M059J (cell line): ENCODE data around the gene BACE1-AS. TPM values are rescaled to one million over a fixed set of nuclear protein-coding genes. Genes with fewer than 3 reads are reported as not detected.
"Not testable (repeated sequence)": the region's sequence is repeated elsewhere in the genome, so short reads cannot be mapped to it uniquely, and the experiment has no call there.

ENCODE experiments used
- DNase-seq: peaks from one replicate; pipeline ENCODE4 v3.0.0-alpha.2; 2012; ENCODE audit warnings: low read depth
- total RNA-seq: library from RNA; depleted of rRNA; stranded (reverse); fragments of >200 nt; shearing (Covaris generic); gene quantifications from 2 replicates; pipeline ENCODE4 v1.2.3, GENCODE V29; 2014; rRNA removed

The BACE1-AS gene
- total RNA-seq: 0.39 and 2.3 TPM in 2 replicates

- DNase-seq: no peak
Observed at GRCh38 chr11:117290809-117291396, at the start of gene BACE1-AS. Gene BACE1-AS (plus strand): TSS chr11:117291346.

- DNase-seq: no peak
Observed at GRCh38 chr11:117248341-117248740, 42.8 kb upstream of the BACE1-AS start.

- no peak for DNase-seq
Observed at GRCh38 chr11:117249571-117249970, 41.6 kb upstream of the BACE1-AS start.

GRCh38 chr11:117251506-117251905 is 39.6 kb upstream of the BACE1-AS start:
- DNase-seq: no peak

DNA sequence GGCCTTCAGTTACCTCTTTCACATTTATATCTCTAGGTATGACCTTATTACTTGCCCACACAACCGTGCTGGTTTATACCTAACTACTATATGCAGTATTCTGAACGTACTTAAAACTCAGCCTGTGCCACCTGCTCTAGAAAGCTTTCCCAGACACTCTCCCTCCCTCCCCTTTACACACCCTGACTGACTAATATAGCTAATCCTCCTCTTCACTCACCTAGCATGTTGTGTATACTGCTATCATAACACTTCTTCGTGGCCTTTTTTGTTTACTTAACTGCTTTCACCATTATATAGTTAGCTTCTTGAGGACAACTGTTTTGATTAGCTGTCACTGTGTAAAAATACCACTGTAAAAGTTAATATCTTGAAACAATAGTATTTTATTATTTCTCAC is 35.2 kb upstream of the BACE1-AS start:
- no peak for DNase-seq

- peak; percentile 65 for DNase-seq
Observed at GRCh38 chr11:117256573-117256972, 34.6 kb upstream of the BACE1-AS start.

DNA sequence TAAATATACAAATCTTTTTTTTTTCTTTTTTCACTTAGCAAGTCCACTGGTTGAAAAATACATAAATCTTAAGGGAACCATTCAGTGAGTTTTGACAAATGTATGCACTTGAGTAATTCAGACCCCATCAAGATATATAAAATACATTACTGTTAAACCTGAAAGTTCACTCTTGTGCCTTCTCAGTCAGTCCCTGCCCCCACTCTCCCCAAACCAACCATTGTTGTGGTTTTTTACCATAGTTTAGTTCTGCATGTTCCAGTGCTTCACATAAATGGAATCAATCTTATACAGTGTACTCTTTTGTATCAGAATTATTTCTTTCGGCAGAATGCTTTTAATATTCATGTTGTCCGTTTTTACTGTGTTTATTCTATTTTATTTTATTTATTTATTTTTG is 32.6 kb upstream of the BACE1-AS start:
- no peak for DNase-seq

- peak; percentile 65 for DNase-seq
Observed at GRCh38 chr11:117259417-117259816, 31.7 kb upstream of the BACE1-AS start.

DNA sequence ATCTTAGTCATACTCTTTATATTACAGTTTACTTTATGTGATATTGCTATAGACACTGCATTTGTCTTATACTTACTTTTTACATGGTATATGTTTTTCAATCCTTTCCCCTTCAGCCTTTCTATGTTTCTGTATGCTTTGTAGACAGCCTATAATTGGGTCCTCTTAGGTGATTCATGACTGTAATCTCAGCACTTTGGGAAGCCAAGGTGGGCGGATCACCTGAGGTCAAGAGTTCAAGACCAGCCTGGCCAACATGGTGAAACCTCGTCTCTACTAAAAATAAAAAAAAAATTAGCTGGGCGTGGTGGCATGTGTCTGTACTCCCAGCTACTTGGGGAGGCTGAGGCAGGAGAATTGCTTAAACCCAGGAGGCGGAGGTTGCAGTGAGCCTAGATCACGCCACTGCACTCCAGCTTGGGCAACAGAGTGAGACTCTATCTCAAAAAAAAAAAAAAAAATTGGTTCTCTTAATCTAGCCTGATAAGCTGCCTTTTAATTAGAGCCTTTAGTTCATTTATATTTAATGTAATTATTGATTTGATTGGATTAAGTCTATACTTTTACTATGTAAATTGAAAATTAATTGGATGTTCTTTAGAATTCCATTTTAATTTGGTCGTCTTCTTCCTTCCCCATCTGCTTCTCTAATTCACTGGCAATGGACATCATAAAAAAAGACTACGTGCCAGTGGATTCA is 26.4 kb upstream of the BACE1-AS start:
- not testable (repeated sequence) for DNase-seq

DNA sequence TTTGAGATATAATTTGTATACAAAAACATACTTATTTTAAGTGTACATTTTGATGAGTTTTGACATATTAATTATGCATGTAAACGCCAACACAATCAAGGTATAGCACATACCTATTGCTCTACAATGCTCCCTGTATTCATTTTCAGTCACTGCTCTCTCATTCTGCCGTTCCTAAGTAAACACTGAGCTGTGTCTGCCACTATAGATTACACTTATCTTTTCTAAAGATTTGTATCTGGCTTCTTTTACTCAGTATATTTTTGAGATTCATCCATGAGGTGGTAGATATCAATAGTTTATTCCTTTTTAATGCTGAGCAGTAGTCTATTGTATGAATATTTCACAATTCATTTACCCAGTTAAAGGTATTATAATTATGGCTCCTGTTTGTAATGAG is 25.4 kb upstream of the BACE1-AS start:
- no peak for DNase-seq

DNA sequence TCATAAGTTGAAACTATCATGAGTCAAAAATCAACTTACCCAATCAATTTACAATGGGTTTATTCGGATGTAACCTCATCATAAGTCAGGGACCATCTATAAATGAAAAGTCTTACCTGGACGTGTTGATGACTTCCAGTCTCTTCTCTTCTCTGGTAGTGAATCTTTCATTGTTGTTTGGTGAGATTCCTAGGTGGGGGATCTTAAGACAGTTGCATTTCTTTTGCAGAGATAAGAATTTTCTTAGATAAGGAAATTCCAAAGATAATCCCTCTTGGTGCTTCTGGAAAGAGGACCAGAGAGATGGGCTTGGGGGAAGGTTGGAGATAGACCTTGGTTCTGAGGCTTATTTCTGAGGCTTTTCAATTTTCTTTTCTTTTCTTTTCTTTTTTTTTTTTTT is 21.3 kb upstream of the BACE1-AS start:
- no peak for DNase-seq

GRCh38 chr11:117271208-117271607 is 19.9 kb upstream of the BACE1-AS start:
- DNase-seq: no peak

GRCh38 chr11:117272175-117272574 is 19.0 kb upstream of the BACE1-AS start:
- DNase-seq: not testable (repeated sequence)

- DNase-seq: peak; percentile 91
Observed at GRCh38 chr11:117273550-117274289, 17.4 kb upstream of the BACE1-AS start.

- no peak for DNase-seq
Observed at GRCh38 chr11:117278347-117278746, 12.8 kb upstream of the BACE1-AS start.

DNA sequence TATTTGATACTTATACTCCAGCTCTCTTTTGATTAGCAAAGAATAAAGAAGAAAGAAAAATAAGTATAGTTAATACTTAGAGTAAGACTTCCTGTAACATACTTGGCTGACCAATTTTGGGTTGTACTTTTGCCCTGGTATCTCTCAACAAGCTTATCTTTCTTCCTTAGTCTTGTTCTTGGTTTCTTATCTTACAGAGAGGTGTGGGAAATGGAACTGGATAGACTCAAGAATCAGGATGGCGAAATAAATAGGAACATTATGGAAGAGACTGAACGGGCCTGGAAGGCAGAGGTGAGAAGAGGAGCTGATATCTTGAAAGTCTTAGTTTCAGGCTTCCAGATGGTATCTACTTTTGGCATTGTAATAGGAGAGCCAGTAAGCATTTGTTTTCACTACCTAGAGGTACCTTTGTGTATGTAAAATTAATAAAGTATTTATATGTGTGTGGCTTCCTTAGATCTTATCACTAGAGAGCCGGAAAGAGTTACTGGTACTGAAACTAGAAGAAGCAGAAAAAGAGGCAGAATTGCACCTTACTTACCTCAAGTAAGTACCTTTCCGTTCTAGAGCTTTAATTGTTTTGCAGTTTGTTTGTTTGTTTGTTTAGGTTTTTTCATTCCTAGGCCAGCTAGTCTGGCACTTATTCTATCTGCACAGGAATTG is 11.3 kb upstream of the BACE1-AS start:
- DNase-seq: no peak

DNA sequence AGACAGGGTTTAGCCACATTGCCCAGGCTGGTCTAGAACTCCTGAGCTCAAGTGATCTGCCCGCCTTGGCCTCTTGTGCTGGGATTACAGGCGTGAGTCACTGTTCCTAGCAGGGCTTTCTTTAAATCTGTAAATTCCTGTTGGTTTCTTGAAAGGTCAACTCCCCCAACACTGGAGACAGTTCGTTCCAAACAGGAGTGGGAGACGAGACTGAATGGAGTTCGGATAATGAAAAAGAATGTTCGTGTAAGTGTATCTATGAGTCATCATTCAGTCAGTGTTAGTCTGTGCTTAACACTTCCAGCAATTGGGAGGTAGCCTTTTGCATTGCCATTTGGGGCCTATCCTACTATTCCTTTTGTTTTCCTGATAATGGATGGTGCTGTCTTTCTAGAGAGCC is 10.0 kb upstream of the BACE1-AS start:
- DNase-seq: peak; percentile 99

- DNase-seq: no peak
Observed at GRCh38 chr11:117281869-117282268, 9.3 kb upstream of the BACE1-AS start.

GRCh38 chr11:117282956-117283355 is 8.2 kb upstream of the BACE1-AS start:
- DNase-seq: no peak

GRCh38 chr11:117284053-117284452 is 7.1 kb upstream of the BACE1-AS start:
- DNase-seq: no peak

GRCh38 chr11:117286588-117286987 is 4.6 kb upstream of the BACE1-AS start:
- no peak for DNase-seq

- DNase-seq: no peak
Observed at GRCh38 chr11:117287668-117288067, 3.5 kb upstream of the BACE1-AS start.
